ENCODE measurements around the gene C3orf18. TPM values are rescaled to one million over a fixed set of nuclear protein-coding genes. Genes with fewer than 3 reads are reported as not detected.

The C3orf18 gene
- total and polyA plus RNA-seq, 10 of the 15 experiments (the other 5 are each of a cell fraction or from before 2014, with no cell fraction given) = 0.06 to 3.2 (median 0.66) TPM

DNA sequence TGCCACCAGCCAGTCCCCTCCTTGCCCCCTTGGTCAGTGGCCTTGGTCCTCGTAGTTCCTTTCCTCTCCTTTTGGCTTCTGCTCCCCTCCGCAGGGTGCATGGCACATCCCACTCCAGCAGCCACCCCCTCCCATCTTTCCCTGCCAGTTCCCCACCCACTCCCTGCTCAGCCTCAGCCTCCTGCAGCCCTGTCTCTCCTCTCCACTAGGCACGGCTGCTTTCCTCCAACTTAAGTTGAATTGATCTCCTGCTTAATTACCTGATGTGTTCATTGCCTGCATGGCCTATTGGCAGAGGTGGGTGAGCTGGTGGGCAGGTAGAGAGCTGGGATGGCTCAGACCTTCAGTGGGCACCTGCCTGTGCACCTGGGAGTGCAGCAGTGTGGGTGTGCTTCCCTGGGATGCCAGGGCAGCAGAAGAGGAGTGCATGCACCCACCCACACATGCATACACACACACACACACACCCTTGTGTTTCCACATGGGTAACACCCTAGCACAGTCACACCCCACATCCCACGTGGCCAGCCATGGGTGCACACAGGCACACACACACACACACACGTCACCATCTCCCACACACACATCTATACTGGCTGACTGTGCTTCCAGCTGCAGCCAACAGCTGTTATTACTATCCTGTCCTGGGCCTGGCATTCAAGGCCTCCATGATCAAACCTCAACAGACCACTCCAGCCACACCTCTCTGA, 30.9 kb downstream of the C3orf18 start:
- ChIA-PET SMC1A (ENCODE audit: uncharacterized antibody, unreplicated experiment) (no interaction called here), CTCF (no interaction called here), POLR2A (no interaction called here), RAD21 (ENCODE audit: unreplicated experiment) (interaction anchor here (0.6 kb wide), 1 partner anchor 215 kb away, joined by 3 read pairs; no protein-coding TSS in a partner anchor)
- intact Hi-C loops (cut with micrococcal nuclease; ENCODE audit: unreplicated experiment) (no loop called here), in situ Hi-C loops (cut with MboI) (no loop called here)
- no peak overlapping the region for H3K4me2 ChIP-seq (ENCODE audit: control insufficient read depth, insufficient read depth)
- no peak overlapping the region for H3K9ac ChIP-seq (ENCODE audit: control insufficient read depth, insufficient read depth, low read length)
- H3K27ac ChIP-seq (ENCODE audit: control insufficient read depth, insufficient read depth) = no peak overlapping the region
- H3K9me3 ChIP-seq (replicated peaks; ENCODE audit: control insufficient read depth, insufficient read depth, low read length) = no peaks in the 10 kb centered on the region
- WGBS (ENCODE audit: insufficient coverage, insufficient replicate concordance, low lambda C conversion rate, missing lambda C conversion rate) = 0% methylated on average over 4 of the region's 5 CpGs
- FAIRE-seq (no peak), ATAC-seq (no peak), DNase-seq (ENCODE audit: low read depth, low spot score) (no peak)
- no peak overlapping the region for H2AFZ ChIP-seq (ENCODE audit: control insufficient read depth, low read depth, low read length)
- H3K4me1 ChIP-seq (ENCODE audit: control insufficient read depth, insufficient read depth, low read length) = no peaks in the 10 kb centered on the region
- H3K79me2 ChIP-seq (ENCODE audit: control insufficient read depth, insufficient read depth, low read length) = no peaks in the 10 kb centered on the region
- H4K20me1 ChIP-seq (ENCODE audit: control insufficient read depth, insufficient read depth) = no peaks in the 10 kb centered on the region
- H3K27me3 ChIP-seq (replicated peaks in 1 of 2; ENCODE audit: control insufficient read depth in 2 of 2, insufficient read depth in 2 of 2, low read length in 1 of 2) = peaks cover 7 to 9% of the 10 kb centered on the region in 2 experiments
- H3K36me3 ChIP-seq (ENCODE audit: control insufficient read depth in 2 of 2, insufficient read depth in 2 of 2, low read length in 1 of 2) = no peaks in the 10 kb centered on the region
- BruUV-seq (replicated peaks) = no TSS peak
- H3K4me3 ChIP-seq = no peak overlapping the region
- TF ChIP-seq CBFB (IDR thresholded peaks at IDR 0.05; ENCODE audit: low read depth) (no peak), SIX5 (IDR thresholded peaks at IDR 0.05; ENCODE audit: low read depth, low read length, severe bottlenecking) (no peak), ZBTB4 (CRISPR knock-in tag; IDR thresholded peaks at IDR 0.05) (no peak), SREBF1 (IDR thresholded peaks at IDR 0.05; ENCODE audit: low read length) (no peak), PRDM15 (CRISPR knock-in tag; IDR thresholded peaks at IDR 0.05) (no peak), SRF (IDR thresholded peaks at IDR 0.05; ENCODE audit: low read depth in 2 of 2, low read length in 2 of 2) (no peak), CUX1 (IDR thresholded peaks at IDR 0.05; ENCODE audit: insufficient replicate concordance, low read depth, low read length) (no peak)
- TF ChIP-seq, protein P1, sequence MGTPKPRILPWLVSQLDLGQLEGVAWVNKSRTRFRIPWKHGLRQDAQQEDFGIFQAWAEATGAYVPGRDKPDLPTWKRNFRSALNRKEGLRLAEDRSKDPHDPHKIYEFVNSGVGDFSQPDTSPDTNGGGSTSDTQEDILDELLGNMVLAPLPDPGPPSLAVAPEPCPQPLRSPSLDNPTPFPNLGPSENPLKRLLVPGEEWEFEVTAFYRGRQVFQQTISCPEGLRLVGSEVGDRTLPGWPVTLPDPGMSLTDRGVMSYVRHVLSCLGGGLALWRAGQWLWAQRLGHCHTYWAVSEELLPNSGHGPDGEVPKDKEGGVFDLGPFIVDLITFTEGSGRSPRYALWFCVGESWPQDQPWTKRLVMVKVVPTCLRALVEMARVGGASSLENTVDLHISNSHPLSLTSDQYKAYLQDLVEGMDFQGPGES (IDR thresholded peaks at IDR 0.05) = no peak
